HG02852 (cell line): Measurements from ENCODE around the gene ALG12.

Experiments
- ATAC-seq: cut with Tn5 transposase; IDR thresholded peaks from one replicate; pipeline ENCODE4 v1.9.1; 2021; ENCODE audit warnings: mild to moderate bottlenecking, moderate library complexity; ENCODE audit not compliant: unreplicated experiment

Gene ALG12

DNA sequence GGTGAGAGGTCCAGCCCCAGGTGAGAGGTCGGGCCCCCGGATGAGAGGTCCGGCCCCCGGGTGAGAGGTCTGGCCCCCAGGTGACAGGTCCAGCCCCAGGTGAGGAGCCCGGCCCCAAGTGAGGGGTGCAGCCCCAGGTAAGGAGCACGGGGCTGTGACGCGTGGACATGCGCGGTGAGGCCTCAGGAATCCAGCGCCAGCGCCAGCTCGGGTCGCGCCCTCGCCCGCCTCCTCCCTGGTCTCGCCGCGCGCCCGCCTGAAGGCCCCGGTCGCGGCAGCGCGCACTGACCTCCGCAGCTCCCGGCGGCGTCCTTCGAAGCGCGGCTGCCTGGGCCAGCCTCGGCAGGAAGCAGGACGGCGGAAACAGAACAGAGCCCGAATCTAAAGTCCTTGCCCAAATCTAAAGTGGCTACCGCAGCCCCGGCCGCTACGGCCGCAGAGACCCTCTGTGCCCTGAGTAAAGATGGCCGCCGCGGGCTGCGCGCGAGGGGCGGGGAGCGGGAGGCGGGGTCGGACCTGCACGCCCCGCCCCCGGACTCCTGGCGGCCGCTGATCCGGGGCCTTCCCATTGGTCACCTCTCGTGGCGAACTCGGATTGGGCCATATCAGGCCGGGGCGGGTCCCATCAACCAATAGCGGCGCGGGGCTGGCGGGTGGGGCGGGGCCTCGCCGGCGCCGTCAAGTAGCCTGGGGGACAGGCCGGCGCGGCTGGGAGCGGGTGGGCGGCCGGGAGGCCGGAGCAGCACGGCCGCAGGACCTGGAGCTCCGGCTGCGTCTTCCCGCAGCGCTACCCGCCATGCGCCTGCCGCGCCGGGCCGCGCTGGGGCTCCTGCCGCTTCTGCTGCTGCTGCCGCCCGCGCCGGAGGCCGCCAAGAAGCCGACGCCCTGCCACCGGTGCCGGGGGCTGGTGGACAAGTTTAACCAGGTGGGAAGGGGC lies at the start of gene ALG12, which contains the start of gene CRELD2:
Gene ALG12 (minus strand): TSS at position 465 of the 937 bp plus-strand sequence. CDS start 4,673 bp downstream, outside the sequence.
Gene CRELD2 (plus strand): TSS at position 661 of the 937 bp plus-strand sequence. CDS start 136 bp downstream, at position 797.
- ATAC-seq = peak; percentile 85

DNA sequence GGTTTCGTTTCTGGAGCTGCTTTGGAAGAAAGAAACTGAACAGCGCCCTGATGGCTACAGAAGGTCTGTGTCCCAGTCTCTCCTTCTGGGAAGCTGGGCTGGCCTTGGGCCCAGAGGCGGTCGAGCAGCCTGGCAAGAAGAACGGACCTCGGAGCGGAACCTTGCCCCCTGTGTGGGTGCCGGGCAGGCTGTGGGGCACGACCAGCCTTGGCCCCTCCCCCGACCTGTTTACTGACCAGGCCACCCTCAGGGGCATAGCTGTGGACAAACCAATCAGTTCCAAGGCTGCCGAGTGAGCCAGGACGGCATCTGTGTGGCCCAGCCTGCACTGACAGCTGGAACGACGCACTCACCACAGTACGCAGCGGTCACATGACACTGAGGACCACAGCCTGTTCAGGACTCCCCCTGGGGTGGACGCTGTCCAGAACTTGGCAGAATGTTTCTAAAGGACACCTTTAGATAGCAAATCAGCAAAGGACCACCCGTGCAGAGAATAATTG lies 49.5 kb upstream of the ALG12 start:
- ATAC-seq = no peak

- ATAC-seq = no peak
These were observed 48.8 kb upstream of the ALG12 start for GRCh38 chr22:49966774-49967705.

DNA sequence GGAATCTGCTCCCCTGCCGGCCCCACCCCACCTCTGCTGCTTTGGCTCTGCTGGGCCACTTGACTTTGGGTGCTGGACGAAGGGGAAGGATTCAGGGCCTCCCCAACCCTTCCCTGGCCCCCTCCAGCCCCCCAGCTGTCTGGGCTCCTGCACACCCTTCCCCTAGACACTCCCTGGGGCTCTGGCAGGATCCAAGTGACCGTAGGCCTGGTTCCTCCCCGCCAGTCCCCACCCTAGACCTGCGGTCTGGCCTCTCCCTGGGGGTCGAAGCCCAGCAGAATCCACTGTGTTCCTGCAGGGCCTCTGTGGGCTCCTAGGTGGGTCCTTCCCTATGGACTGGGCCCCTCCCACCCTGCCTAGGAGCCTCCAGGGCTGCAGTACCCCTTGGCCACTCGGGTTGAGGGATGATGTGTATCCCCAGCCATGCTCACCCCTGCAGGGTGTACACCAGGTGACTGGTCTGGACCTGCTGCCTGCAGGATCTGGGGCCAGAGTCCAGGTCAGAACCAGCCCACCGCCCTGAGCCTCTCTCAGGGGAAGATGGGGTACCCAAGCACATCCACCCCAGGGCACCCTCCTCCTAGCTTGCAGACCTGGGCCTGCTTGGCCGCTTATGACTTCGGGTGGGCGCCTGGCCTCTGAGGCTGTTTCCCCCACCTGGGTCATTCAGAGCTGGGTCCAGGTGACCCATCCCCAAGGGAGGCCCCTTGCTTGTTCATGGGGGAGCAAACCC lies 48.0 kb upstream of the ALG12 start:
- no peak for ATAC-seq

GRCh38 chr22:49965091-49966040 lies 47.1 kb upstream of the ALG12 start:
- no peak for ATAC-seq

GRCh38 chr22:49964136-49965090 lies 46.2 kb upstream of the ALG12 start:
- no peak for ATAC-seq

DNA sequence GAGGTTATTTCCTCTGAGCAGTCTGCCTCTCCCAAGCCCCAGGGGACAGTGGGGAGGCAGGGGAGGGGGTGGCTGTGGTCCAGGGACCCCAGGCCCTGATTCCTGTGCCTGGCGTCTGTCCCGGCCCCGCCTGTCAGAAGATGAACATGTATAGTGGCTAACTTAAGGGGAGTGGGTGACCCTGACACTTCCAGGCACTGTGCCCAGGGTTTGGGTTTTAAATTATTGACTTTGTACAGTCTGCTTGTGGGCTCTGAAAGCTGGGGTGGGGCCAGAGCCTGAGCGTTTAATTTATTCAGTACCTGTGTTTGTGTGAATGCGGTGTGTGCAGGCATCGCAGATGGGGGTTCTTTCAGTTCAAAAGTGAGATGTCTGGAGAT lies 45.4 kb upstream of the ALG12 start:
- ATAC-seq = no peak

DNA sequence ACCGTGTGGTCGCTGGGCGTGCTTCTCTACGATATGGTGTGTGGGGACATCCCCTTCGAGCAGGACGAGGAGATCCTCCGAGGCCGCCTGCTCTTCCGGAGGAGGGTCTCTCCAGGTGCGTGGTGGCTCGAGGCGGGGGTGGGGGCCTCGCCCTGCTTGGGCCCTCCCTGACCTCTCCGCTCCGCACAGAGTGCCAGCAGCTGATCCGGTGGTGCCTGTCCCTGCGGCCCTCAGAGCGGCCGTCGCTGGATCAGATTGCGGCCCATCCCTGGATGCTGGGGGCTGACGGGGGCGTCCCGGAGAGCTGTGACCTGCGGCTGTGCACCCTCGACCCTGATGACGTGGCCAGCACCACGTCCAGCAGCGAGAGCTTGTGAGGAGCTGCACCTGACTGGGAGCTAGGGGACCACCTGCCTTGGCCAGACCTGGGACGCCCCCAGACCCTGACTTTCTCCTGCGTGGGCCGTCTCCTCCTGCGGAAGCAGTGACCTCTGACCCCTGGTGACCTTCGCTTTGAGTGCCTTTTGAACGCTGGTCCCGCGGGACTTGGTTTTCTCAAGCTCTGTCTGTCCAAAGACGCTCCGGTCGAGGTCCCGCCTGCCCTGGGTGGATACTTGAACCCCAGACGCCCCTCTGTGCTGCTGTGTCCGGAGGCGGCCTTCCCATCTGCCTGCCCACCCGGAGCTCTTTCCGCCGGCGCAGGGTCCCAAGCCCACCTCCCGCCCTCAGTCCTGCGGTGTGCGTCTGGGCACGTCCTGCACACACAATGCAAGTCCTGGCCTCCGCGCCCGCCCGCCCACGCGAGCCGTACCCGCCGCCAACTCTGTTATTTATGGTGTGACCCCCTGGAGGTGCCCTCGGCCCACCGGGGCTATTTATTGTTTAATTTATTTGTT lies 44.8 kb upstream of the ALG12 start:
- no peak for ATAC-seq

DNA sequence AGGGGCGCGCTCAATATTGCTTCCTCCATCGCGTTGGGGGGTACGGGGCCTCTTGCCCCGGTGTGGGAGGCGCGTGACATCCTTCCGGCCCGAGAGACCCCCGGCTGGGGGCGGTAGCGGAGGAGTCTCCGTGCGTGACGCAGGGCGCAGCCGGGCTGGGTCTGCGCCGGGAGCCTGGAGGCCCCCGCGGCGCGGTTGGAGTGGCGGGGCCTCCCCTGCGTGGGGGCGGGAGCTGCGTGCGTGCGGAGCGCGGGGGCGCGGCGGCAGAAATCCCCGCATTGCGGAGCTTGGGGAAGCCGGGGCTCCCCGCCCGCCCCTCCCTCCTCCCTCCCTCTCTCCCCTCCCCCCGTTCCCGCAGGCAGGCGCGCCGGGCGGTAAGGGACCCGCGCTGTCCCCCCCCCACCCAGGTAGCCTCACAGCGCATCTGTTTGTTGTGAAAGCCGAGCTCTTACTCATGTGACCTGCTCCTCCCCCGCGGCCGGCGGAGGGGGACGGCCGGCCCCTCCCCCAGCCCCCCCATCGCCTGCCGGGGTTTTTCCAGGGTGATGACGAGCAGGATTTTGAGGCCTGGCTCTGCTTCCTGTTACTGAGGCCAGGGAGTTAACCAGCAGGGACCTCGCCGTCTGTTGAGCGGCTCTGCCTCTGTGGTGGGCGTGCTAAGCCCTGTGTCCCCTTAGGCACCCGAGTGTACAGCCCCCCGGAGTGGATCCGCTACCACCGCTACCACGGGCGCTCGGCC lies 43.9 kb upstream of the ALG12 start:
- ATAC-seq = no peak

- no peak for ATAC-seq
These were observed 43.4 kb upstream of the ALG12 start for GRCh38 chr22:49961601-49962011.

DNA sequence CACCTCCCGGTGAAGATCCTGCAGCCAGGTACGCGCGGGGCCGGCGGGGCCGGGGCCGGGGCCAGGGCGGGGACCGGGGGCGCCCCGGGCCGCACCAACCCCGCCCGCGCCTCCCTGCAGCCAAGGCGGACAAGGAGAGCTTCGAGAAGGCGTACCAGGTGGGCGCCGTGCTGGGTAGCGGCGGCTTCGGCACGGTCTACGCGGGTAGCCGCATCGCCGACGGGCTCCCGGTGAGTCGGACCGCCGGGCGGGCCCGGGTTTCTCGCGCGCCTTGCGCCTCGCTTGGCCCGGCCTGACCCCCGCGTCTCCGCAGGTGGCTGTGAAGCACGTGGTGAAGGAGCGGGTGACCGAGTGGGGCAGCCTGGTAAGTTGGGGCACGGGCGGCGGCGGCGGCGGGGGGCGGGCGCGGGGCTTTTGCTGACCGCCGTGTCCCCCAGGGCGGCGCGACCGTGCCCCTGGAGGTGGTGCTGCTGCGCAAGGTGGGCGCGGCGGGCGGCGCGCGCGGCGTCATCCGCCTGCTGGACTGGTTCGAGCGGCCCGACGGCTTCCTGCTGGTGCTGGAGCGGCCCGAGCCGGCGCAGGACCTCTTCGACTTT lies 42.9 kb upstream of the ALG12 start:
- ATAC-seq = peak; percentile 1

GRCh38 chr22:49960159-49961004 lies 42.1 kb upstream of the ALG12 start, which contains the start of gene PIM3:
Gene PIM3, plus strand, starts transcription at chr22:49960772. Its CDS starts 176 bp downstream, at chr22:49960948.
- ATAC-seq = peak; percentile 60

- peak; percentile 13 for ATAC-seq
These were observed 41.5 kb upstream of the ALG12 start for GRCh38 chr22:49959782-49960158.

DNA sequence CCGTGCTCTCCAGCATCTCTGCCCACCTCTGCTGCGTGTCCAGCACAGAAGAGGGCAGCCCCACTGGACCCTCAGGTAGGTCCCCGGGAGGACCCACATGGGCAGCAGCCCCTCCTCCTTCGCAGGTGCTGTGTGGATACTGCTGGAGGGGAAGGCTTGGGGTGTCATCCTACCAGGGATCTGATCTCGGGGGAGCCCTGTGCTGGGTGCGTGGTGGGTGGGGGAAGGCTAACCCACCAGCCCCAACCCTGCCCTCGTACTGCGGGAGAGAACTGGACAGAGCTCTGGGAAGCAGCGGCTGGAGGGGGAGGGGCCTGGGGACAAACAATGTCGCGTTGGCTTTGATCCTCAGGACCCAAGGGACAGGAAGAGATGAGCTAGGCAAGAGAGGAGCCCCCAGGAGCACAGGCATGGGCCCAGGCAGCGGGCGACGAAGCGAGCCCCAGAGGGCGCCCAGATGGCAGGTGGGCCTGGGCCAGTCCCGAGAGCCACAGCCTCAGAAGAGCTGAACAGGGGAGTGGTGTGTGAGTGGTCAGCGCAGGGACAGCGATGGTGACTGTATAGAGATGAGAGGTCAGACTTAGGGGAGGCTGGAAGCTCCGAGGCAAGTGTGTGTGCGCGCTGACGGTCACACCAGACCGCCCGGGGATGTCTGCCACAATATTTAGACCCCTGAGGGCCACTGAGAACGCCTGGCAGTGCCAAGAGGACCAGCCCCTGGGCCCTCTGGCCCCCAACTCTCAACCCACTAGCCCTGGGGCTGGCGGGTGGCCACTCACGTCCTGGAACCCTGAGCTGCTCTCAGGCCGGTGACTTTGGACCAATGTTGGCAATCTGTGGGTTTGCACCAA lies 40.9 kb upstream of the ALG12 start:
- no peak for ATAC-seq
